Fibroblast of skin of scalp (primary cell): ENCODE data around the gene CEP72.
A peak's percentile ranks its signal among the peaks of the same experiment; 100 is the strongest.

ENCODE experiments used
- DNase-seq: peaks from one replicate; pipeline ENCODE4 v3.0.0-alpha.2; 2013

CEP72 gene

GRCh38 chr5:660491-661030 lies 48.4 kb downstream of the CEP72 start:
- DNase-seq: no peak

- DNase-seq: no peak
Measured at GRCh38 chr5:661891-662750, 50.0 kb downstream of the CEP72 start.

GRCh38 chr5:662751-663435 lies 50.8 kb downstream of the CEP72 start:
- DNase-seq: no peak

- no peak for DNase-seq
Measured at GRCh38 chr5:663436-664342, 51.5 kb downstream of the CEP72 start.

GRCh38 chr5:664343-664993 lies 52.3 kb downstream of the CEP72 start:
- no peak for DNase-seq

GRCh38 chr5:664994-665360 lies 52.8 kb downstream of the CEP72 start:
- DNase-seq: no peak

- DNase-seq: no peak
Measured at GRCh38 chr5:665541-665955, 53.4 kb downstream of the CEP72 start.

GRCh38 chr5:665956-666711 lies 54.0 kb downstream of the CEP72 start:
- no peak for DNase-seq

GRCh38 chr5:666816-667498 lies 54.8 kb downstream of the CEP72 start:
- no peak for DNase-seq

- no peak for DNase-seq
Measured at GRCh38 chr5:668283-668995, 56.3 kb downstream of the CEP72 start.

GRCh38 chr5:669111-669841 lies 57.1 kb downstream of the CEP72 start:
- no peak for DNase-seq

- DNase-seq: no peak
Measured at GRCh38 chr5:669842-670395, 57.8 kb downstream of the CEP72 start.

GRCh38 chr5:670396-671270 lies 58.5 kb downstream of the CEP72 start:
- DNase-seq: no peak

GRCh38 chr5:671459-672328 lies 59.6 kb downstream of the CEP72 start:
- peak; percentile 54 for DNase-seq

GRCh38 chr5:672329-673160 lies 60.4 kb downstream of the CEP72 start:
- peak; percentile 65 for DNase-seq
